HEK293 (cell line): Measurements from ENCODE around the gene IL15RA.

Experiments used
- AEBP2 ChIP-seq: fragments of 450-650 bp; formaldehyde crosslinking; IDR thresholded peaks from 2 replicates; pipeline ENCODE4 v1.5.1; 2016; ENCODE audit warnings: missing biosample characterization, missing genetic modification characterization, borderline replicate concordance
- GLI4 ChIP-seq: fragments of 450-650 bp; formaldehyde crosslinking; IDR thresholded peaks from 2 replicates; pipeline ENCODE4 v1.5.1; 2016; ENCODE audit warnings: missing biosample characterization, missing genetic modification characterization
- HOXA7 ChIP-seq: sonication (generic); formaldehyde crosslinking; IDR thresholded peaks from 2 replicates; pipeline ENCODE4 v1.8.1; 2022; ENCODE audit warnings: missing genetic modification reagents, borderline replicate concordance
- HOXD13 ChIP-seq: sonication (generic); formaldehyde crosslinking; IDR thresholded peaks from 2 replicates; pipeline ENCODE4 v1.8.0; 2022; ENCODE audit warnings: missing genetic modification reagents, borderline replicate concordance
- REST ChIP-seq: fragments of 450-650 bp; formaldehyde crosslinking; IDR thresholded peaks from 2 replicates; pipeline ENCODE4 v1.5.1; 2016; ENCODE audit warnings: missing biosample characterization, missing genetic modification characterization
- SP7 ChIP-seq: fragments of 450-650 bp; formaldehyde crosslinking; IDR thresholded peaks from 2 replicates; pipeline ENCODE4 v1.5.1; 2016; ENCODE audit warnings: missing biosample characterization, missing genetic modification characterization
- ZBTB26 ChIP-seq: fragments of 450-650 bp; formaldehyde crosslinking; optimal IDR thresholded peaks from 2 replicates; pipeline ENCODE3; 2016; ENCODE audit warnings: missing biosample characterization, mild to moderate bottlenecking, missing genetic modification characterization
- ZBTB48 ChIP-seq: fragments of 450-650 bp; formaldehyde crosslinking; IDR thresholded peaks from 2 replicates; pipeline ENCODE4 v1.5.1; 2016; ENCODE audit warnings: missing biosample characterization, missing genetic modification characterization
- ZEB2 ChIP-seq: fragments of 450-650 bp; formaldehyde crosslinking; IDR thresholded peaks from 2 replicates; pipeline ENCODE4 v1.5.1; 2016; ENCODE audit warnings: missing biosample characterization, missing genetic modification characterization
- ZFHX2 ChIP-seq: fragments of 450-650 bp; formaldehyde crosslinking; conservative IDR thresholded peaks from 2 replicates; pipeline ENCODE4 v1.5.1; 2016; ENCODE audit warnings: missing biosample characterization, missing genetic modification characterization
- ZNF121 ChIP-seq: fragments of 450-650 bp; formaldehyde crosslinking; IDR thresholded peaks from 2 replicates; pipeline ENCODE4 v1.5.1; 2016; ENCODE audit warnings: missing biosample characterization, missing genetic modification characterization
- ZNF473 ChIP-seq: fragments of 450-650 bp; formaldehyde crosslinking; IDR thresholded peaks from 2 replicates; pipeline ENCODE4 v1.5.1; 2017; ENCODE audit warnings: missing biosample characterization, missing genetic modification characterization
- ZNF501 ChIP-seq: fragments of 450-650 bp; formaldehyde crosslinking; IDR thresholded peaks from 2 replicates; pipeline ENCODE4 v1.5.1; 2016; ENCODE audit warnings: missing biosample characterization, missing genetic modification characterization
- ZNF510 ChIP-seq: fragments of 450-650 bp; formaldehyde crosslinking; IDR thresholded peaks from 2 replicates; pipeline ENCODE4 v1.5.1; 2018; ENCODE audit warnings: mild to moderate bottlenecking, missing genetic modification characterization, missing biosample characterization; ENCODE audit not compliant: insufficient replicate concordance
- ZNF513 ChIP-seq: fragments of 450-650 bp; IDR thresholded peaks from 2 replicates; pipeline ENCODE4 v1.5.1; 2018; ENCODE audit warnings: missing biosample characterization, missing genetic modification characterization
- ZNF623 ChIP-seq: fragments of 450-650 bp; formaldehyde crosslinking; IDR thresholded peaks from 2 replicates; pipeline ENCODE4 v1.5.1; 2016; ENCODE audit warnings: missing biosample characterization, missing genetic modification characterization
- ZNF660 ChIP-seq: fragments of 450-650 bp; IDR thresholded peaks from 2 replicates; pipeline ENCODE4 v1.5.1; 2018; ENCODE audit warnings: missing biosample characterization, mild to moderate bottlenecking, missing genetic modification characterization
- ZNF677 ChIP-seq: fragments of 450-650 bp; IDR thresholded peaks from 2 replicates; pipeline ENCODE4 v1.5.0; 2018; ENCODE audit warnings: missing biosample characterization, mild to moderate bottlenecking, missing genetic modification characterization, moderate library complexity
- ZNF692 ChIP-seq: fragments of 450-650 bp; formaldehyde crosslinking; IDR thresholded peaks from 2 replicates; pipeline ENCODE4 v1.5.1; 2016; ENCODE audit warnings: missing biosample characterization, missing genetic modification characterization
- ZNF704 ChIP-seq: fragments of 450-650 bp; formaldehyde crosslinking; IDR thresholded peaks from 2 replicates; pipeline ENCODE4 v1.5.1; 2016; ENCODE audit warnings: missing biosample characterization, missing genetic modification characterization
- ZNF76 ChIP-seq: fragments of 450-650 bp; formaldehyde crosslinking; IDR thresholded peaks from 2 replicates; pipeline ENCODE4; 2016; ENCODE audit warnings: low read depth, missing biosample characterization, missing genetic modification characterization, borderline replicate concordance
- ZNF837 ChIP-seq: fragments of 450-650 bp; formaldehyde crosslinking; IDR thresholded peaks from 2 replicates; pipeline ENCODE4 v1.5.1; 2016; ENCODE audit warnings: missing biosample characterization, missing genetic modification characterization
- ZSCAN30 ChIP-seq: fragments of 450-650 bp; IDR thresholded peaks from 2 replicates; pipeline ENCODE4 v1.5.1; 2018; ENCODE audit warnings: missing biosample characterization, mild to moderate bottlenecking, missing genetic modification characterization, moderate library complexity

IL15RA gene

GRCh38 chr10:5977471-5978229 lies at the start of gene IL15RA (continued):
- peak; percentile 61; the same call in 1 of the 2 replicates for TF ChIP-seq ZNF692 (tag by site-specific recombination)
- no peak for TF ChIP-seq HOXD13 (CRISPR knock-in tag)
- peak; percentile 71 for TF ChIP-seq ZFHX2 (tag by site-specific recombination)
- TF ChIP-seq ZBTB48 (tag by site-specific recombination) = peak; percentile 71
- peak; percentile 16; the same call in 1 of the 2 replicates for TF ChIP-seq ZNF76 (tag by site-specific recombination)
- TF ChIP-seq AEBP2 (tag by site-specific recombination) = no peak
- no peak for TF ChIP-seq HOXA7
- no peak; the same call in 1 of the 2 replicates for TF ChIP-seq ZSCAN30
- peak; percentile 86 for TF ChIP-seq ZNF501
- no peak for TF ChIP-seq ZNF837 (tag by site-specific recombination)
- 0 out of 2 replicates have a peak, but pooled peaks have one; percentile 9 for TF ChIP-seq ZNF623 (tag by site-specific recombination)
- TF ChIP-seq ZNF121 (tag by site-specific recombination) = no peak
- 0 out of 2 replicates have a peak, but pooled peaks have one; percentile 39 for TF ChIP-seq ZNF660 (tag by site-specific recombination)
- TF ChIP-seq ZEB2 (tag by site-specific recombination) = peak; percentile 94
- peak; percentile 88 for TF ChIP-seq ZBTB26 (tag by site-specific recombination)
- TF ChIP-seq GLI4 = no peak
- 0 out of 2 replicates have a peak, but pooled peaks have one; percentile 2 for TF ChIP-seq ZNF513 (tag by site-specific recombination)
- no peak for TF ChIP-seq ZNF704
- TF ChIP-seq ZNF473 (tag by site-specific recombination) = no peak
- TF ChIP-seq ZNF510 (tag by site-specific recombination) = no peak
- 0 out of 2 replicates have a peak, but pooled peaks have one; percentile 23 for TF ChIP-seq REST
- TF ChIP-seq SP7 (tag by site-specific recombination) = peak; percentile 55
- no peak for TF ChIP-seq ZNF677 (tag by site-specific recombination)
